ENCODE data around the gene GPR42.
"Not testable (repeated sequence)": the region's sequence is repeated elsewhere in the genome, so short reads cannot be mapped to it uniquely, and the experiment has no call there.

GPR42 gene

DNA sequence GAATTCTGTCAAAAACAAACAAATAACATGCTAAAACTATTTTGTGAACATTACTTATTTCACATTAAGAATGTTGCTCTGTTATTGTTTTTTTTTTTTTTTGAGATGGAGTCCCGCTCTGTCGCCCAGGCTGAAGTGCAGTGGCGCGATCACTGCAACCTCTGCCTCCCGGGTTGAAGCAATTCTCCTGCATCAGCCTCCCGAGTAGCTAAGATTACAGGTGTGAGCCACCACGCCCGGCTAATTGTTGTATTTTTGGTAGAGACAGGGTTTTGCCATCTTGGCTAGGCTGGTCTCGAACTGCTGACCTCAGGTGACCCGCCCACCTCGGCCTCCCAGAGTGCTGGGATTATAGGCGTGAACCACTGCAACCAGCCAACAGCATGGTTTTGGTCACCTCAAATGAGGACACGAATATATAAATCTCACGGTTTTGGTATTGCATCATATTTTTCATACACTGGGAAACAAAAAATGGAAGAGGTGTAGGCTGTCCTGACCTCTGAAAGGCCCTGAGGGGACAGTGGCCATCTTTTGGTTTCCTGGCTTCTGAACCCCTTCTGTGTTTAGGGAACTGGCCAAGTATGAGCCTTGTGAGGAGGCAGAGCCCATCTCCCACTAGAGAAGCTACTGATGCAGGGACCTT lies 25.5 kb downstream of the GPR42 start:
- no peak overlapping the region for H3K4me3 ChIP-seq (replicated peaks in 1 of 2; ENCODE audit: low read depth in 2 of 2, low read length in 2 of 2)
- DNase-seq (ENCODE audit: low read depth in 2 of 2) = no peak
- TF ChIP-seq, protein P1, sequence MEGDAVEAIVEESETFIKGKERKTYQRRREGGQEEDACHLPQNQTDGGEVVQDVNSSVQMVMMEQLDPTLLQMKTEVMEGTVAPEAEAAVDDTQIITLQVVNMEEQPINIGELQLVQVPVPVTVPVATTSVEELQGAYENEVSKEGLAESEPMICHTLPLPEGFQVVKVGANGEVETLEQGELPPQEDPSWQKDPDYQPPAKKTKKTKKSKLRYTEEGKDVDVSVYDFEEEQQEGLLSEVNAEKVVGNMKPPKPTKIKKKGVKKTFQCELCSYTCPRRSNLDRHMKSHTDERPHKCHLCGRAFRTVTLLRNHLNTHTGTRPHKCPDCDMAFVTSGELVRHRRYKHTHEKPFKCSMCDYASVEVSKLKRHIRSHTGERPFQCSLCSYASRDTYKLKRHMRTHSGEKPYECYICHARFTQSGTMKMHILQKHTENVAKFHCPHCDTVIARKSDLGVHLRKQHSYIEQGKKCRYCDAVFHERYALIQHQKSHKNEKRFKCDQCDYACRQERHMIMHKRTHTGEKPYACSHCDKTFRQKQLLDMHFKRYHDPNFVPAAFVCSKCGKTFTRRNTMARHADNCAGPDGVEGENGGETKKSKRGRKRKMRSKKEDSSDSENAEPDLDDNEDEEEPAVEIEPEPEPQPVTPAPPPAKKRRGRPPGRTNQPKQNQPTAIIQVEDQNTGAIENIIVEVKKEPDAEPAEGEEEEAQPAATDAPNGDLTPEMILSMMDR (IDR thresholded peaks at IDR 0.05; ENCODE audit: low read depth, low read length) = no peak

- DNase-seq (ENCODE audit: low read depth in 2 of 2) = no peak
- no peak overlapping the region for H3K4me3 ChIP-seq (replicated peaks in 1 of 2; ENCODE audit: low read depth in 2 of 2, low read length in 2 of 2)
- TF ChIP-seq, protein P1 (IDR thresholded peaks at IDR 0.05; ENCODE audit: low read depth, low read length) = no peak
Observed at GRCh38 chr19:35397064-35397463, 26.2 kb downstream of the GPR42 start.

- TF ChIP-seq, protein P1 (IDR thresholded peaks at IDR 0.05; ENCODE audit: low read depth, low read length) = no peak
- no peak for DNase-seq (ENCODE audit: low read depth in 2 of 2)
- H3K4me3 ChIP-seq (replicated peaks in 1 of 2; ENCODE audit: low read depth in 2 of 2, low read length in 2 of 2) = no peak overlapping the region
Observed at GRCh38 chr19:35398570-35398969, 27.7 kb downstream of the GPR42 start.

- no peak for DNase-seq (ENCODE audit: low read depth in 2 of 2)
- TF ChIP-seq, protein P1 (IDR thresholded peaks at IDR 0.05; ENCODE audit: low read depth, low read length) = no peak
- H3K4me3 ChIP-seq (replicated peaks in 1 of 2; ENCODE audit: low read depth in 2 of 2, low read length in 2 of 2) = no peak overlapping the region
Observed at GRCh38 chr19:35399231-35399630, 28.4 kb downstream of the GPR42 start.

GRCh38 chr19:35399948-35400772 lies 29.3 kb downstream of the GPR42 start:
- H3K4me3 ChIP-seq (replicated peaks in 1 of 2; ENCODE audit: low read depth in 2 of 2, low read length in 2 of 2) = no peak overlapping the region
- TF ChIP-seq, protein P1 (IDR thresholded peaks at IDR 0.05; ENCODE audit: low read depth, low read length) = no peak
- DNase-seq (ENCODE audit: low read depth in 2 of 2) = no peak

- TF ChIP-seq, protein P1 (IDR thresholded peaks at IDR 0.05; ENCODE audit: low read depth, low read length) = no peak
- DNase-seq (ENCODE audit: low read depth in 2 of 2) = no peak
- no peak overlapping the region for H3K4me3 ChIP-seq (replicated peaks in 1 of 2; ENCODE audit: low read depth in 2 of 2, low read length in 2 of 2)
Observed at GRCh38 chr19:35400773-35401100, 29.9 kb downstream of the GPR42 start.

GRCh38 chr19:35401416-35401815 lies 30.5 kb downstream of the GPR42 start:
- H3K4me3 ChIP-seq (replicated peaks in 1 of 2; ENCODE audit: low read depth in 2 of 2, low read length in 2 of 2); DNase-seq (ENCODE audit: low read depth in 2 of 2): not testable (repeated sequence)
